Neural progenitor cell (in vitro differentiated cells): Measurements from ENCODE around the gene BLVRA. TPM values are rescaled to one million over a fixed set of nuclear protein-coding genes. Genes with fewer than 3 reads are reported as not detected.
"Not testable (repeated sequence)": the region's sequence is repeated elsewhere in the genome, so short reads cannot be mapped to it uniquely, and the experiment has no call there.

ENCODE experiments used
- DNase-seq: peaks from one replicate; pipeline ENCODE4 v3.0.0-alpha.2; 2016; ENCODE audit warnings: low spot score
- H2AFZ ChIP-seq: fragments of 200-600 bp; sonication (generic); replicated peaks from 2 replicates; pipeline ENCODE4 v1.6.1; 2016; ENCODE audit warnings: antibody characterized with exemption
- H3F3A ChIP-seq: fragments of 200-600 bp; sonication (generic); 2 replicates; pipeline ENCODE4 v1.6.1; 2016; ENCODE audit warnings: antibody characterized with exemption, low read depth
- H3K27ac ChIP-seq: fragments of 200-600 bp; sonication (generic); 2 replicates; pipeline ENCODE4 v1.5.1; 2016; ENCODE audit warnings: mild to moderate bottlenecking
- H3K27me3 ChIP-seq: fragments of 200-600 bp; sonication (generic); 2 replicates; pipeline ENCODE4 v1.6.1; 2016; ENCODE audit warnings: mild to moderate bottlenecking, moderate library complexity
- H3K36me3 ChIP-seq: fragments of 200-600 bp; sonication (generic); 2 replicates; pipeline ENCODE4 v1.5.1; 2016
- H3K4me1 ChIP-seq: fragments of 200-600 bp; sonication (generic); 2 replicates; pipeline ENCODE4 v1.6.1; 2016; ENCODE audit warnings: mixed run types
- H3K4me2 ChIP-seq: fragments of 200-600 bp; sonication (generic); 2 replicates; pipeline ENCODE4 v1.6.1; 2016
- H3K4me3 ChIP-seq: fragments of 200-600 bp; sonication (generic); 2 replicates; pipeline ENCODE4 v1.5.1; 2016
- H3K79me2 ChIP-seq: fragments of 200-600 bp; sonication (generic); 2 replicates; pipeline ENCODE4 v1.6.1; 2016; ENCODE audit warnings: low read depth
- H3K9ac ChIP-seq: fragments of 200-600 bp; sonication (generic); 2 replicates; pipeline ENCODE4 v1.6.1; 2016
- H3K9me3 ChIP-seq: fragments of 200-600 bp; sonication (generic); 2 replicates; pipeline ENCODE4 v1.5.1; 2016; ENCODE audit warnings: low read depth
- H4K20me1 ChIP-seq: fragments of 200-600 bp; sonication (generic); 2 replicates; pipeline ENCODE4 v1.6.1; 2016; ENCODE audit warnings: low read depth
- H3K27ac Mint-ChIP-seq: 3 replicates; pipeline ENCODE4 v1.8.0; 2021; ENCODE audit warnings: mixed read lengths
- H3K27me3 Mint-ChIP-seq: 2 replicates; pipeline ENCODE4 v1.8.0; 2022; ENCODE audit warnings: low read depth, mild to moderate bottlenecking, inconsistent platforms, moderate library complexity, mixed read lengths; ENCODE audit not compliant: insufficient read depth
- H3K36me3 Mint-ChIP-seq: 3 replicates; pipeline ENCODE4 v1.8.0; 2021; ENCODE audit warnings: mixed read lengths
- H3K4me1 Mint-ChIP-seq: 3 replicates; pipeline ENCODE4 v1.8.0; 2021; ENCODE audit warnings: mixed read lengths
- H3K4me3 Mint-ChIP-seq: 3 replicates; pipeline ENCODE4 v1.8.0; 2021; ENCODE audit warnings: mild to moderate bottlenecking, moderate library complexity, mixed read lengths
- H3K9me3 Mint-ChIP-seq: 3 replicates; pipeline ENCODE4 v1.8.0; 2020; ENCODE audit warnings: mixed read lengths
- EZH2 ChIP-seq: fragments of 200-600 bp; sonication (generic); IDR thresholded peaks from 2 replicates; pipeline ENCODE4 v1.6.1; 2017; ENCODE audit warnings: antibody characterized with exemption, mild to moderate bottlenecking, moderate library complexity
- EZH2phosphoT487 ChIP-seq: fragments of 200-600 bp; sonication (generic); IDR thresholded peaks from 2 replicates; pipeline ENCODE4 v1.6.1; 2017; ENCODE audit warnings: antibody characterized with exemption
- total RNA-seq: library from RNA; depleted of rRNA; stranded (reverse); fragments of >200 nt; gene quantifications from 2 replicates; pipeline ENCODE4 v1.2.3, GENCODE V29; 2015; ENCODE audit warnings: low replicate concordance
- TF ChIP-seq, protein P1 (sequence below): fragments of 200-600 bp; sonication (generic); IDR thresholded peaks from 2 replicates; pipeline ENCODE4 v1.5.1; 2017; ENCODE audit warnings: antibody characterized with exemption, mild to moderate bottlenecking

BLVRA gene
- total RNA-seq, 1 donor from 2014 or later, result 27.9 TPM

DNA sequence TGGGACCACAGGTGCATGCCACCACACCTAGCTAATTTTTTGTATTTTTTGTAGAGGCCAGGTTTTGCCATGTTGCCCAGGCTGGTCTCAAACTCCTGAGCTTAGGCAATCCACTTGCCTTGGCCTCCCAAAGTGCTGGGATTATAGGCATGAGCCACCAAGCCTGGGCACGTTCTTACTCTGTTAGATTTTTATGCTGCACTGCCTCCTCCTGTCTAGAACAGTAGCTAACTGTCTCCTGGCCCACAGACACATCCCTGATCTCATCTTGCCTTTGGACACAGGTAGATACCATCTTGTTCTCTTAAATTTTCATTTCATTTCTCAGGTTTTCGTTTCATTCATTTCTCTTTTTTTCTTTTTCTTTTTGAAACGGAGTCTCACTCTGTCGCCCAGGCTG is 41.1 kb downstream of the BLVRA start:
- Mint-ChIP-seq H3K4me3 (no peak overlapping the region), H3K36me3 (no peaks in the 10 kb centered on the region), H3K9me3 (no peaks in the 10 kb centered on the region), H3K27ac (no peak overlapping the region), H3K27me3 (no peaks in the 10 kb centered on the region), H3K4me1 (no peaks in the 10 kb centered on the region)
- Histone ChIP-seq H3K4me1 (no peaks in the 10 kb centered on the region), H3K4me2 (no peak overlapping the region), H2AFZ (no peak overlapping the region), H3K79me2 (no peaks in the 10 kb centered on the region), H3K9me3 (no peaks in the 10 kb centered on the region), H3F3A (no peaks in the 10 kb centered on the region), H3K27ac (no peak overlapping the region), H4K20me1 (no peaks in the 10 kb centered on the region), H3K36me3 (no peaks in the 10 kb centered on the region), H3K4me3 (no peak overlapping the region), H3K9ac (no peak overlapping the region), H3K27me3 (no peaks in the 10 kb centered on the region)
- TF ChIP-seq EZH2 (no peak), EZH2phosphoT487 (no peak)
- DNase-seq, result no peak

DNA sequence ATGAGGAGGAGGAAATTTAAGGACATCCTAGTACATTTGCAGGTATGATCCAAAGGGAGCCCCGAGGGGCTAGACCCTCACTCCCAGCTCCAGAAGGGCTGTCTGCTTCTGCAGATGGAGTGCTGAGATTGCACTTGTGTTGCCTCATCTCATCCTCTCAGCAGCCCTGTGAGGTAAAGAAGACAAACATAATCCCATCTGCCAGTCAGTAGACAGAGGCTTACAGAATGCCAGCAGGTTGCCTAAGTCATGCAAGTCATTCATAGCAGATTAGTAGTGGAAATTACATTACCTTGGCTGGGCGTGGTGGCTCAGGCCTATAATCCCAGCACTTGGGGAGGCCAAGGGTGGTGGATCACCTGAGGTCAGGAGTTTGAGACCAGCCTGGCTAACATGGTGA is 45.4 kb downstream of the BLVRA start:
- Mint-ChIP-seq H3K27ac (no peak overlapping the region), H3K27me3 (peaks cover 4% of the 10 kb centered on the region), H3K36me3 (peaks cover 7% of the 10 kb centered on the region), H3K4me3 (no peak overlapping the region), H3K9me3 (no peaks in the 10 kb centered on the region), H3K4me1 (peaks cover 2% of the 10 kb centered on the region)
- no peak overlapping the region for H3K4me2 ChIP-seq
- no peak overlapping the region for H2AFZ ChIP-seq
- no peaks in the 10 kb centered on the region for H3K4me1 ChIP-seq
- no peak for DNase-seq
- H3K9me3 ChIP-seq, result no peaks in the 10 kb centered on the region
- H3K9ac ChIP-seq, result no peak overlapping the region
- H3F3A ChIP-seq, result no peaks in the 10 kb centered on the region
- no peaks in the 10 kb centered on the region for H3K36me3 ChIP-seq
- H3K79me2 ChIP-seq, result no peaks in the 10 kb centered on the region
- no peak overlapping the region for H3K27ac ChIP-seq
- TF ChIP-seq EZH2phosphoT487, result no peak
- TF ChIP-seq, protein P1, sequence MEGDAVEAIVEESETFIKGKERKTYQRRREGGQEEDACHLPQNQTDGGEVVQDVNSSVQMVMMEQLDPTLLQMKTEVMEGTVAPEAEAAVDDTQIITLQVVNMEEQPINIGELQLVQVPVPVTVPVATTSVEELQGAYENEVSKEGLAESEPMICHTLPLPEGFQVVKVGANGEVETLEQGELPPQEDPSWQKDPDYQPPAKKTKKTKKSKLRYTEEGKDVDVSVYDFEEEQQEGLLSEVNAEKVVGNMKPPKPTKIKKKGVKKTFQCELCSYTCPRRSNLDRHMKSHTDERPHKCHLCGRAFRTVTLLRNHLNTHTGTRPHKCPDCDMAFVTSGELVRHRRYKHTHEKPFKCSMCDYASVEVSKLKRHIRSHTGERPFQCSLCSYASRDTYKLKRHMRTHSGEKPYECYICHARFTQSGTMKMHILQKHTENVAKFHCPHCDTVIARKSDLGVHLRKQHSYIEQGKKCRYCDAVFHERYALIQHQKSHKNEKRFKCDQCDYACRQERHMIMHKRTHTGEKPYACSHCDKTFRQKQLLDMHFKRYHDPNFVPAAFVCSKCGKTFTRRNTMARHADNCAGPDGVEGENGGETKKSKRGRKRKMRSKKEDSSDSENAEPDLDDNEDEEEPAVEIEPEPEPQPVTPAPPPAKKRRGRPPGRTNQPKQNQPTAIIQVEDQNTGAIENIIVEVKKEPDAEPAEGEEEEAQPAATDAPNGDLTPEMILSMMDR, result no peak
- no peak for TF ChIP-seq EZH2
- H3K27me3 ChIP-seq, result no peaks in the 10 kb centered on the region
- H3K4me3 ChIP-seq, result no peak overlapping the region
- H4K20me1 ChIP-seq, result no peaks in the 10 kb centered on the region

GRCh38 chr7:43808410-43808809 is 49.9 kb downstream of the BLVRA start:
- no peak overlapping the region for H3K4me3 Mint-ChIP-seq
- no peak overlapping the region for H3K27ac ChIP-seq
- H3K36me3 ChIP-seq, result no peaks in the 10 kb centered on the region
- no peak overlapping the region for H2AFZ ChIP-seq
- peaks cover 5% of the 10 kb centered on the region for H3K4me1 Mint-ChIP-seq
- H3K4me3 ChIP-seq, result no peak overlapping the region
- no peak for TF ChIP-seq EZH2
- no peak for TF ChIP-seq EZH2phosphoT487
- TF ChIP-seq, protein P1, result no peak
- no peaks in the 10 kb centered on the region for H3F3A ChIP-seq
- H3K27me3 Mint-ChIP-seq, result peaks cover 4% of the 10 kb centered on the region
- H3K79me2 ChIP-seq, result no peaks in the 10 kb centered on the region
- H3K36me3 Mint-ChIP-seq, result peaks cover 7% of the 10 kb centered on the region
- H3K4me2 ChIP-seq, result no peak overlapping the region
- no peak for DNase-seq
- no peaks in the 10 kb centered on the region for H4K20me1 ChIP-seq
- no peak overlapping the region for H3K9ac ChIP-seq
- no peaks in the 10 kb centered on the region for H3K4me1 ChIP-seq
- no peak overlapping the region for H3K27ac Mint-ChIP-seq
- H3K27me3 ChIP-seq, result no peaks in the 10 kb centered on the region
- no peaks in the 10 kb centered on the region for H3K9me3 ChIP-seq
- no peaks in the 10 kb centered on the region for H3K9me3 Mint-ChIP-seq

GRCh38 chr7:43810195-43810941 is 51.9 kb downstream of the BLVRA start:
- not testable (repeated sequence) for H3K79me2 ChIP-seq, H3K36me3 Mint-ChIP-seq, H3K9me3 Mint-ChIP-seq, H3K27ac ChIP-seq, H3K4me1 Mint-ChIP-seq, H3K4me3 Mint-ChIP-seq, H3K27me3 Mint-ChIP-seq, H3K9me3 ChIP-seq, H3K4me2 ChIP-seq, H2AFZ ChIP-seq, H3K36me3 ChIP-seq, H4K20me1 ChIP-seq, H3K4me3 ChIP-seq, H3K9ac ChIP-seq, H3F3A ChIP-seq, H3K27ac Mint-ChIP-seq, H3K4me1 ChIP-seq, H3K27me3 ChIP-seq
- peak; percentile 49 for DNase-seq
- TF ChIP-seq, protein P1, result peak; percentile 57
